AG04450 (cell line): ENCODE data around the gene TFAM. TPM values are rescaled to one million over a fixed set of nuclear protein-coding genes. Genes with fewer than 3 reads are reported as not detected.

Experiments used
- CTCF ChIA-PET: fragments of 300-600, 350-600 bp; formaldehyde crosslinking; extraction: SDS; loops from one replicate; lab custom pipeline; 2022; ENCODE audit warnings: antibody characterized with exemption, inconsistent platforms; lab: Charles Lee
- POLR2A ChIA-PET: fragments of 350-600 bp; formaldehyde crosslinking; extraction: SDS; loops from one replicate; lab custom pipeline; 2021; ENCODE audit warnings: antibody characterized with exemption, inconsistent platforms; lab: Yijun Ruan, JAX
- DNase-seq: peaks from one replicate; pipeline ENCODE4 v3.0.0-alpha.2; 2011; ENCODE audit warnings: low read depth, low spot score
- H3K27ac ChIP-seq: one replicate; pipeline ENCODE4 v1.5.1; 2012; ENCODE audit warnings: low read depth, low read length, control low read depth
- H3K27me3 ChIP-seq: one replicate; pipeline ENCODE4 v1.6.0; 2012; ENCODE audit warnings: low read length; ENCODE audit not compliant: control insufficient read depth, insufficient read depth
- H3K4me3 ChIP-seq: 2 replicates; pipeline ENCODE4 v1.5.1; 2011; ENCODE audit warnings: mild to moderate bottlenecking, low read depth, low read length, control low read depth
- H3K9me3 ChIP-seq: 2 replicates; pipeline ENCODE4 v1.5.1; 2012; ENCODE audit warnings: low read length; ENCODE audit not compliant: control insufficient read depth, insufficient read depth
- polyA plus RNA-seq: library from polyadenylated mRNA; depleted of rRNA; stranded (reverse); fragments of >200 nt; gene quantifications from 2 replicates; pipeline ENCODE4 v1.2.3, GENCODE V29; 2011
- TF ChIP-seq, protein P1 (sequence below): IDR thresholded peaks from 2 replicates; pipeline ENCODE4 v1.5.1; 2011; ENCODE audit warnings: low read depth, low read length, control low read depth, inconsistent platforms

The TFAM gene
- polyA plus RNA-seq, 1 experiment = 17.0 TPM

DNA sequence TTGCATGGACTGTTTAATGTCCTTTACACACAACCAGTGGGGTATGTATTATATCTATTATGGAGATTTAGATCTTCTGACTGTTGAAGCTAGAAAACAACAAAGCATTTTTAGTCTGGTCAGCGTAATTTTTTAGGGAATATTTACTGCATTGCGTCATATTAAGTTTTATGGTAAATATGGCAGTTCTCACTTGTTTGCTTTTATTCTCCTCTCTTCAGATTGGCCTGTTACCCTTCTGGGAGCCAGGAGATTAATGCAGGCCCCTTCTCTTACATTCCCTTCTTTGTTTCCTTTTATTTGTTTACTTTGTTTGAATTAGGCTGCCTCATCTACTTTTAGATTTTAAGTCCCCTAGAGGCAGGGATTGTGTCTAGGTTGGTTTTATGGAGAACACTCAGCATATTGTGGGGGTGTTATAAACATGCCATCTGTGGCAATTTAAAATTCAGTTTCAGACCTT is 36.6 kb upstream of the TFAM start:
- Histone ChIP-seq H3K27me3 (no peaks in the 10 kb centered on the region), H3K27ac (no peak overlapping the region), H3K4me3 (no peak overlapping the region), H3K9me3 (no peaks in the 10 kb centered on the region)
- TF ChIP-seq, protein P1, sequence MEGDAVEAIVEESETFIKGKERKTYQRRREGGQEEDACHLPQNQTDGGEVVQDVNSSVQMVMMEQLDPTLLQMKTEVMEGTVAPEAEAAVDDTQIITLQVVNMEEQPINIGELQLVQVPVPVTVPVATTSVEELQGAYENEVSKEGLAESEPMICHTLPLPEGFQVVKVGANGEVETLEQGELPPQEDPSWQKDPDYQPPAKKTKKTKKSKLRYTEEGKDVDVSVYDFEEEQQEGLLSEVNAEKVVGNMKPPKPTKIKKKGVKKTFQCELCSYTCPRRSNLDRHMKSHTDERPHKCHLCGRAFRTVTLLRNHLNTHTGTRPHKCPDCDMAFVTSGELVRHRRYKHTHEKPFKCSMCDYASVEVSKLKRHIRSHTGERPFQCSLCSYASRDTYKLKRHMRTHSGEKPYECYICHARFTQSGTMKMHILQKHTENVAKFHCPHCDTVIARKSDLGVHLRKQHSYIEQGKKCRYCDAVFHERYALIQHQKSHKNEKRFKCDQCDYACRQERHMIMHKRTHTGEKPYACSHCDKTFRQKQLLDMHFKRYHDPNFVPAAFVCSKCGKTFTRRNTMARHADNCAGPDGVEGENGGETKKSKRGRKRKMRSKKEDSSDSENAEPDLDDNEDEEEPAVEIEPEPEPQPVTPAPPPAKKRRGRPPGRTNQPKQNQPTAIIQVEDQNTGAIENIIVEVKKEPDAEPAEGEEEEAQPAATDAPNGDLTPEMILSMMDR = no peak
- no peak for DNase-seq
- CTCF ChIA-PET = interaction anchor here (0.9 to 1.0 kb wide), 2 partner anchors 11 to 36 kb away, joined by 3 read pairs; no protein-coding TSS in a partner anchor
- POLR2A ChIA-PET = no interaction called here

DNA sequence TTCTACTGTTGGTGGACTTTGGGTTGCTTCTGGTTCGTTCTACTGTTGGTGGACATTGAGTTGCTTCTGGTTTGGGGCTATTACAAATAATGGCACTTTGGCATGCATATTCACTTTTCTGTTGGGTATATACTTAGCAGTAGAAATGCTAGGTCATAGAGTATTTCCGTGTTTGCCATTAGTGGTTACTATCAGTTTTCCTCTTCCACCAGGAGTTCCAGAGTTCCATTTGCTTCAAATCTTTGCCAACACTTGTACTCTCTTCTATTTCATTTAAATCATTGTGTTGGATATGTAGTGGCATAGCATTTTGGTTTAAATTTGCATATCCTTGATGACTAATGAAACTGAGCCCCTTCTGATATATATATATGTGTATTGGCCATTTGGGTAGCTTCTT is 35.2 kb upstream of the TFAM start:
- CTCF ChIA-PET = interaction anchor here (1.5 to 2.3 kb wide), 3 partner anchors 34 to 51 kb away, joined by 4 to 9 read pairs (median 8); partner anchors contain the start of gene TFAM
- H3K9me3 ChIP-seq = no peaks in the 10 kb centered on the region

DNA sequence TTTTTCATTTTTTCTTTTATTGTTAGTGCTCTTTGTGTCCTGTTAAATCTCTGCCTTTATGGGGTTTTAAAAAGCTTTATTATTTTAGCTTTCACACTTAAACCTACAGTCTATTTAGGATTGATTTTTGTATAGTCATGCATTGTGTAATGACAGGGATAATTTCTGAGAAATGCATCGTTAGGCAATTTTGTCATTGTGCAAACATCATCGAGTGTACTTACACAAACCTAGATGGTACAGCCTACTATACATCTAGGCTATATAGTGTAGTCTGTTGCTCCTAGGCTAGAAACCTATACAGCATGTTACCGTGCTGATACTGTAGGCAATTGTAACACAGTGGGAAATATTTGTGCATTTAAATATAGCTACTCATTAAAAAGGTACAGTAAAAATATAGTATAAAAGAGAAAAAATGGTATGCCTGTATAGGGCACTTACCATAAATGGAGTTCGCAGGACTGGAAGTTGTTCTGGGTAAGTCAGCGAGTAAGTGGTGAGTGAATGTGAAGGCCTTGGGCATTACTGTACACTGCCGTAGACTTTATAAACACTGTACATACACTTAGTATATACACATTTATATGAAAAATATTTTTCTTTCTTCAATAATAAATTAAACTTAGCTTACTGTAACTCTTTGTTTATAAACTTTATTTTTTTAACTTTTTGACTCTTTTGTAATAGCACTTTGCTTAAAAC is 34.4 kb upstream of the TFAM start:
- CTCF ChIA-PET = interaction anchor here (0.5 to 2.3 kb wide), 5 partner anchors 24 to 172 kb away, joined by 3 to 9 read pairs (median 4); partner anchors contain the start of gene TFAM
- Histone ChIP-seq H3K4me3 (no peak overlapping the region), H3K27ac (no peak overlapping the region), H3K27me3 (no peaks in the 10 kb centered on the region), H3K9me3 (no peaks in the 10 kb centered on the region)
- TF ChIP-seq, protein P1 = no peak
- POLR2A ChIA-PET = no interaction called here
- no peak for DNase-seq

More for the DNA sequence above, 35.2 kb upstream of the TFAM start:
- POLR2A ChIA-PET = no interaction called here
- no peak overlapping the region for H3K4me3 ChIP-seq
- H3K27ac ChIP-seq = no peak overlapping the region
- TF ChIP-seq, protein P1 = no peak
- DNase-seq = no peak
- H3K27me3 ChIP-seq = no peaks in the 10 kb centered on the region

DNA sequence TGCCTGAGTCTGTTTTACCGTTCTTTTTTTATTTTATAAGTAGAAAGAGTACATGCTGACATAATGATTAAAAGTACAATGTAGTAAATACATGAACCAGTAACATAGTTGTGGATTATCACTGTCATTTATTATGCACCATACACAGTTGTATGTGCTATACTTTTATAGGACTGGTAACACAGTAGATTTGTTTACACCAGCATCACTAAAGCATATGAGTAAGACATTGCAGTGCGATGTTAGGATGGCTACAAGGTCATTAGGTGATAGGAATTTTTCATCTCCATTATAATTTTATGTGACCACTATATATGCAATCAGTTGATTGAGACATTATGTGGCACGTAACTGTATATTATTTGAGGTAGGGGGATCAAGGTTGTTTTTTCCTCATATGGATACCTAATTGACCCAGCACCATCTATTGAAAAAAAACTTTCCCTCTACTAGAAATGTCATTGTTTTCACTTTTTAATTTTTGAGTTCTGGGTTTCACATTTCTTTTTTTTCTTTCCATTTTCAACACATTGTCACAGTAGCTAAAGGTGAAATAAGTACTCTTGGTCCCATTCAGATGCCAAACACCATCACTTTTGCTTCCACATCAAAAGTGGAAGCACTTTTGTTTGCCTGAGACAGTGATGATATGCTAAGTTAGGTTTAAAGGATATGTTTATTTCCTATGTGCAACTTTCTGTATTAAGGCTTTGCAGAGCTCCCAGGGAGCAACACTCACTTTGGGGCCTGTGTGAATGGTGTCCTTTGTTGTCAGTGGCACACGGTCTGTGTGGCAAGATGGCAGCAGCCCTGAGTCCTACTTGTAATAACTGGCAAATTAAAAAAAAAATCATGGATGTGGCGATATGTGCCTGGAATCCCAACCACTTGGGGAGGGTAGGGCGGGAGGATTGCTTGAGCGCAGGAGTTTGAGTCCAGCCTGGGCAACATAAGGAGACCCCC is 33.3 kb upstream of the TFAM start:
- no peak overlapping the region for H3K4me3 ChIP-seq
- no peaks in the 10 kb centered on the region for H3K27me3 ChIP-seq
- TF ChIP-seq, protein P1 = no peak
- no peak for DNase-seq
- no peak overlapping the region for H3K27ac ChIP-seq
- ChIA-PET CTCF (interaction anchor here (1.3 to 2.3 kb wide), 3 partner anchors 32 to 173 kb away, joined by 3 to 9 read pairs (median 8); partner anchors contain the start of gene TFAM), POLR2A (interaction anchor here (2.5 kb wide), 1 partner anchor 17 kb away, joined by 11 read pairs; the partner anchor contains the start of gene UBE2D1)
- H3K9me3 ChIP-seq = no peaks in the 10 kb centered on the region
